Mammary epithelial cell (primary cell): ENCODE measurements around the gene UBR1.

ENCODE experiments used
- EZH2 ChIP-seq: IDR thresholded peaks from 2 replicates; pipeline ENCODE4 v1.6.1; 2012; ENCODE audit warnings: low read length, inconsistent platforms, borderline replicate concordance
- TF ChIP-seq, protein P1 (sequence below), 2 donors: IDR thresholded peaks in 1 of 2; conservative IDR thresholded peaks in 1 of 2; 2 replicates each; pipeline ENCODE4 v1.5.1; 2011 to 2012; ENCODE audit warnings: inconsistent platforms in 2 of 2, low read length in 2 of 2, mild to moderate bottlenecking in 2 of 2, control low read depth in 1 of 2, low read depth in 1 of 2; ENCODE audit not compliant: insufficient read depth in 1 of 2; ENCODE audit errors: extremely low read depth in 1 of 2

DNA sequence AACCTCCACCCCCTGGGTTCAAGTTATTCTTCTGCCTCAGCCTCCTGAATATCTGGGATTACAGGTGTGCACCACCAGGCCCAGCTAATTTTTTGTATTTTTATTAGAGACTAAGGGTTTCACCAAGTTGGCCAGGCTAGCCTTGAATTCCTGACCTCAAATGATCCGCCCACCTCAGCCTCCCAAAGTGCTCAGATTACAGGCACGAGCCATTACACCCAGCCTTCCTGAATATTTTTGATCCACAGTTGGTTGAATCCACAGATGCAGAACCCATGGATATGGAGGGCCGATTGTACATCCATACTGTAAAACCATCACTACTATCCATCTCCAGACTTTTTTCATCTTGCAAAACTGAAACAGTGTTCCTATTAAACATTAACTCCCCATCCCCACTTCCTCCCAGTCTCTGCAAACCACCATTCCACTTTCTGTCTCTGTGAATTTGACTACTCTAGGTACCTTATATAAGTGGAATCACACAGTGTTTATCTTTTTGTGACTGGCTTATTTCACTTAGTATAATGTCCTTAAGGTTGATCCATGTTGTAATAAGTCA, 19.3 kb upstream of the UBR1 start:
- TF ChIP-seq, protein P1, sequence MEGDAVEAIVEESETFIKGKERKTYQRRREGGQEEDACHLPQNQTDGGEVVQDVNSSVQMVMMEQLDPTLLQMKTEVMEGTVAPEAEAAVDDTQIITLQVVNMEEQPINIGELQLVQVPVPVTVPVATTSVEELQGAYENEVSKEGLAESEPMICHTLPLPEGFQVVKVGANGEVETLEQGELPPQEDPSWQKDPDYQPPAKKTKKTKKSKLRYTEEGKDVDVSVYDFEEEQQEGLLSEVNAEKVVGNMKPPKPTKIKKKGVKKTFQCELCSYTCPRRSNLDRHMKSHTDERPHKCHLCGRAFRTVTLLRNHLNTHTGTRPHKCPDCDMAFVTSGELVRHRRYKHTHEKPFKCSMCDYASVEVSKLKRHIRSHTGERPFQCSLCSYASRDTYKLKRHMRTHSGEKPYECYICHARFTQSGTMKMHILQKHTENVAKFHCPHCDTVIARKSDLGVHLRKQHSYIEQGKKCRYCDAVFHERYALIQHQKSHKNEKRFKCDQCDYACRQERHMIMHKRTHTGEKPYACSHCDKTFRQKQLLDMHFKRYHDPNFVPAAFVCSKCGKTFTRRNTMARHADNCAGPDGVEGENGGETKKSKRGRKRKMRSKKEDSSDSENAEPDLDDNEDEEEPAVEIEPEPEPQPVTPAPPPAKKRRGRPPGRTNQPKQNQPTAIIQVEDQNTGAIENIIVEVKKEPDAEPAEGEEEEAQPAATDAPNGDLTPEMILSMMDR (conservative IDR thresholded peaks at IDR 0.05 in 1 of 2, IDR thresholded peaks at IDR 0.05 in 1 of 2; ENCODE audit: extremely low read depth in 1 of 2, insufficient read depth in 1 of 2, low read depth in 1 of 2, low read length in 2 of 2) = no peak
- no peak for TF ChIP-seq EZH2
